GM23338 (cell line): ENCODE measurements around the gene CWC27.

ENCODE experiments used
- CREB1 ChIP-seq: fragments of 250-450 bp; sonication (Bioruptor Pico); IDR thresholded peaks from 2 replicates; pipeline ENCODE4 v1.5.0; 2020; ENCODE audit warnings: low read depth, mild to moderate bottlenecking, moderate library complexity
- EZH2 ChIP-seq: fragments of 200-600 bp; sonication (generic); IDR thresholded peaks from one replicate; pipeline ENCODE4 v1.8.0; 2017; ENCODE audit warnings: antibody characterized with exemption, mild to moderate bottlenecking, low read depth; ENCODE audit not compliant: unreplicated experiment
- POLR2AphosphoS5 ChIP-seq: IDR thresholded peaks from 2 replicates; pipeline ENCODE4 v1.6.1; 2016; ENCODE audit warnings: antibody characterized with exemption, low read depth
- TF ChIP-seq, protein P1 (sequence below), 2 experiments: fragments of 200-600 bp in 1 of 2; sonication (generic) in 1 of 2; conservative IDR thresholded peaks; 2 replicates each; pipeline versions ENCODE4 v1.5.1 to v1.6.1; 2016 to 2017; ENCODE audit warnings: antibody characterized with exemption in 2 of 2, low read depth in 2 of 2, mild to moderate bottlenecking in 2 of 2, moderate library complexity in 1 of 2

- TF ChIP-seq, protein P1, sequence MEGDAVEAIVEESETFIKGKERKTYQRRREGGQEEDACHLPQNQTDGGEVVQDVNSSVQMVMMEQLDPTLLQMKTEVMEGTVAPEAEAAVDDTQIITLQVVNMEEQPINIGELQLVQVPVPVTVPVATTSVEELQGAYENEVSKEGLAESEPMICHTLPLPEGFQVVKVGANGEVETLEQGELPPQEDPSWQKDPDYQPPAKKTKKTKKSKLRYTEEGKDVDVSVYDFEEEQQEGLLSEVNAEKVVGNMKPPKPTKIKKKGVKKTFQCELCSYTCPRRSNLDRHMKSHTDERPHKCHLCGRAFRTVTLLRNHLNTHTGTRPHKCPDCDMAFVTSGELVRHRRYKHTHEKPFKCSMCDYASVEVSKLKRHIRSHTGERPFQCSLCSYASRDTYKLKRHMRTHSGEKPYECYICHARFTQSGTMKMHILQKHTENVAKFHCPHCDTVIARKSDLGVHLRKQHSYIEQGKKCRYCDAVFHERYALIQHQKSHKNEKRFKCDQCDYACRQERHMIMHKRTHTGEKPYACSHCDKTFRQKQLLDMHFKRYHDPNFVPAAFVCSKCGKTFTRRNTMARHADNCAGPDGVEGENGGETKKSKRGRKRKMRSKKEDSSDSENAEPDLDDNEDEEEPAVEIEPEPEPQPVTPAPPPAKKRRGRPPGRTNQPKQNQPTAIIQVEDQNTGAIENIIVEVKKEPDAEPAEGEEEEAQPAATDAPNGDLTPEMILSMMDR (conservative IDR thresholded peaks at IDR 0.05; ENCODE audit: low read depth in 2 of 2) = no peak
- TF ChIP-seq POLR2AphosphoS5 (no peak), EZH2 (no peak), CREB1 (CRISPR knock-in tag) (no peak)
Measured at GRCh38 chr5:64838376-64838775, 69.6 kb downstream of the CWC27 start.
